ENCODE data around the gene IL1RAPL2.
"Not testable (repeated sequence)": the region's sequence is repeated elsewhere in the genome, so short reads cannot be mapped to it uniquely, and the experiment has no call there.

Gene IL1RAPL2

GRCh38 chrX:105775679-105776078 is 1209.7 kb downstream of the IL1RAPL2 start:
- ChIA-PET POLR2A (no interaction called here), CTCF (no interaction called here)
- TF ChIP-seq LEF1 (IDR thresholded peaks at IDR 0.05; ENCODE audit: borderline replicate concordance): no peak
- no peak for TF ChIP-seq BHLHE40 (IDR thresholded peaks at IDR 0.05; ENCODE audit: borderline replicate concordance)
- no peak for TF ChIP-seq TARDBP (IDR thresholded peaks at IDR 0.05)
- TF ChIP-seq SP1 (IDR thresholded peaks at IDR 0.05): no peak
- no peak for TF ChIP-seq NFRKB (IDR thresholded peaks at IDR 0.05)
- TF ChIP-seq SUZ12 (IDR thresholded peaks at IDR 0.05): no peak
- TF ChIP-seq FOXK2 (IDR thresholded peaks at IDR 0.05): no peak
- TF ChIP-seq, protein P1, sequence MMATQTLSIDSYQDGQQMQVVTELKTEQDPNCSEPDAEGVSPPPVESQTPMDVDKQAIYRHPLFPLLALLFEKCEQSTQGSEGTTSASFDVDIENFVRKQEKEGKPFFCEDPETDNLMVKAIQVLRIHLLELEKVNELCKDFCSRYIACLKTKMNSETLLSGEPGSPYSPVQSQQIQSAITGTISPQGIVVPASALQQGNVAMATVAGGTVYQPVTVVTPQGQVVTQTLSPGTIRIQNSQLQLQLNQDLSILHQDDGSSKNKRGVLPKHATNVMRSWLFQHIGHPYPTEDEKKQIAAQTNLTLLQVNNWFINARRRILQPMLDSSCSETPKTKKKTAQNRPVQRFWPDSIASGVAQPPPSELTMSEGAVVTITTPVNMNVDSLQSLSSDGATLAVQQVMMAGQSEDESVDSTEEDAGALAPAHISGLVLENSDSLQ (IDR thresholded peaks at IDR 0.05): no peak
- no peak for TF ChIP-seq ELF4 (IDR thresholded peaks at IDR 0.05)
- no peak for DNase-seq (ENCODE audit: extremely low spot score)

DNA sequence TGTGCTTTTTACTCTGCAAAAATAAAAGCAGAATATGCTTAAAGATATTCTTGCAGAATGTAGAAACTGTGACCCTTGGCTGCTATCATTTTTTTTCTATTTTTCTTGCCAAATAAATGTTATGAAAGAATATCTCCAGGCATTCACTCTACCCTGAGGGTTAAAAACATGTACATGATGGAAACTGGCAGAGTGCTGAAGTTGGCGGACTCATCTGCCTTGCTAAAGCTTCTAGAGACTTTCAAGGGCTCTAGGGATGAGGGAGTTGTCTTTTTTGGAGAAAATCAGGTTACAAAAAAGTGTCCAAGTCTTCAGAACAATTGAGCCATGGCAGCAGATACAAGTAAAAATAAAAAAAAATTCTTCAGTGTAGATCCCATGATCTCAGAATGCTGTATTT is 1215.8 kb downstream of the IL1RAPL2 start:
- no peak for DNase-seq (ENCODE audit: extremely low spot score)
- TF ChIP-seq TARDBP (IDR thresholded peaks at IDR 0.05) (no peak), ELF4 (IDR thresholded peaks at IDR 0.05) (no peak), ZNF384 (IDR thresholded peaks at IDR 0.05) (no peak), SP1 (IDR thresholded peaks at IDR 0.05) (no peak), CTBP1 (IDR thresholded peaks at IDR 0.05; ENCODE audit: borderline replicate concordance) (no peak), HDGF (IDR thresholded peaks at IDR 0.05; ENCODE audit: borderline replicate concordance) (no peak), L3MBTL2 (conservative IDR thresholded peaks at IDR 0.05) (no peak), FOXK2 (IDR thresholded peaks at IDR 0.05) (no peak), FOXA1 (IDR thresholded peaks at IDR 0.05) (no peak), BHLHE40 (IDR thresholded peaks at IDR 0.05; ENCODE audit: borderline replicate concordance) (no peak), SUZ12 (IDR thresholded peaks at IDR 0.05) (no peak), ARNT (IDR thresholded peaks at IDR 0.05) (no peak)
- TF ChIP-seq, protein P1 (IDR thresholded peaks at IDR 0.05): no peak
- CTCF ChIA-PET: no interaction called here
- POLR2A ChIA-PET: no interaction called here

DNA sequence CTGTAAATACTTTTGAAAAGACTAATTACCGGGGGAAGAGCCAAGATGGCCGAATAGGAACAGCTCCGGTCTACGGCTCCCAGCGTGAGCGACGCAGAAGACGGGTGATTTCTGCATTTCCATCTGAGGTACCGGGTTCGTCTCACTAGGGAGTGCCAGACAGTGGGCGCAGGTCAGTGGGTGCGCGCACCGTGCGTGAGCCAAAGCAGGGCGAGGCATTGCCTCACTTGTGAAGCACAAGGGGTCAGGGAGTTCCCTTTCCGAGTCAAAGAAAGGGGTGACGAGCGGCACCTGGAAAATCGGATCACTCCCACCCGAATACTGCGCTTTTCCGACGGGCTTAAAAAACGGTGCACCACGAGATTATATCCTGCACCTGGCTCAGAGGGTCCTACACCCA is 1230.9 kb downstream of the IL1RAPL2 start:
- DNase-seq (ENCODE audit: extremely low spot score); POLR2A ChIA-PET; CTCF ChIA-PET: not testable (repeated sequence)

DNA sequence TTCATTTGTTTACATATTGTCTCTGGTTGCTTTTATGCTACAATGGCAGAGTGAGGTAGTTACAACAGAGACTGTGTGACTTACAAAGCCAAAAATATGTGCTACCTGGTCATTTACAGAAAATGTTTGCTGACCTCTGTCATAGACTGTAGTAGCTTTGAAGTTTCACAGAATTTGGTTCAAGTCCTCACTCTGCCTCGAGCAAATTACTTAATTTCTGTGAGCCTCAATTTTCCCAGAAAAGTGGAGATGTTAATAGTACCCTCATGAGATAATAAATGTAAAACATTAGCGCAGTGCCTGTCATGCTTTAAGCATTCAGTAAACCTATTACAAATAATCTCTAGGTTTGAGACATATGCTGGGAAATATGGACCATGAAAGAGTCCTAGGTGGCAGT is 1237.9 kb downstream of the IL1RAPL2 start:
- CTCF ChIA-PET: no interaction called here
- DNase-seq (ENCODE audit: extremely low spot score): no peak
- POLR2A ChIA-PET: no interaction called here
- TF ChIP-seq ELF4 (IDR thresholded peaks at IDR 0.05) (no peak), NFRKB (IDR thresholded peaks at IDR 0.05) (no peak), SUZ12 (IDR thresholded peaks at IDR 0.05) (no peak), ARNT (IDR thresholded peaks at IDR 0.05) (no peak), SP1 (IDR thresholded peaks at IDR 0.05) (no peak), LEF1 (IDR thresholded peaks at IDR 0.05; ENCODE audit: borderline replicate concordance) (no peak), FOXK2 (IDR thresholded peaks at IDR 0.05) (no peak), FOXM1 (IDR thresholded peaks at IDR 0.05; ENCODE audit: borderline replicate concordance) (no peak), BHLHE40 (IDR thresholded peaks at IDR 0.05; ENCODE audit: borderline replicate concordance) (no peak), FOXA1 (IDR thresholded peaks at IDR 0.05) (no peak), TARDBP (IDR thresholded peaks at IDR 0.05) (no peak), CTBP1 (IDR thresholded peaks at IDR 0.05; ENCODE audit: borderline replicate concordance) (no peak), HDGF (IDR thresholded peaks at IDR 0.05; ENCODE audit: borderline replicate concordance) (no peak), L3MBTL2 (conservative IDR thresholded peaks at IDR 0.05) (no peak), ZNF384 (IDR thresholded peaks at IDR 0.05) (no peak)
- TF ChIP-seq, protein P1 (IDR thresholded peaks at IDR 0.05): no peak

GRCh38 chrX:105805655-105806054 is 1239.7 kb downstream of the IL1RAPL2 start:
- CTCF ChIA-PET; POLR2A ChIA-PET; DNase-seq (ENCODE audit: extremely low spot score): not testable (repeated sequence)

DNA sequence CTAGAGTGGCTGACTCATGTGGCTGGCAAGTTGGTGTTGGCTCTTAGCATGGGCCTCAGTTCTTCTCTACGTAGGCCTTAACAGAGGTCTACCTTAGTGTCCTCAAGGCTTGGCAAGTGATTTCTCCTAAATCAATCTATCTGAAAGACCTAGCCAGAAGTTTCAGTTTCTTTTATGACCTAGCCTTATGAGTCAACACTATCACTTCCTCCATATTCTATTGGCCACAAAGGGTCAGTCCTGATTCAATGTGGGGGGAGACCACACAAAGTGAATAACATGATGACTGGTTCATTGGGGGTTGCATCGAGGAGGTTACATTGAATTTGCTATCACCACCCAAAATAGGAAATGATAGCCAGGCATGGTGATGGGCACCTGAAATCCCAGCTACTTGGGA is 1250.5 kb downstream of the IL1RAPL2 start:
- POLR2A ChIA-PET: no interaction called here
- CTCF ChIA-PET: no interaction called here
- TF ChIP-seq FOXK2 (IDR thresholded peaks at IDR 0.05) (no peak), ELF4 (IDR thresholded peaks at IDR 0.05) (no peak), BHLHE40 (IDR thresholded peaks at IDR 0.05; ENCODE audit: borderline replicate concordance) (no peak), CTBP1 (IDR thresholded peaks at IDR 0.05; ENCODE audit: borderline replicate concordance) (no peak)
- no peak for DNase-seq (ENCODE audit: extremely low spot score)
